T-helper 1 cell treated with Interleukin-12 subunit alpha and Interleukin-12 subunit beta and Interleukin-4 antibody, amounts not matched to agents 30 μg/mL and 1 μg/mL, for 36 hours (primary cell): ENCODE measurements around the gene LAMC3.

Experiments
- H3K27ac Mint-ChIP-seq: one replicate; pipeline ENCODE4 v1.8.0; 2021; ENCODE audit warnings: mild to moderate bottlenecking, mixed read lengths
- H3K27me3 Mint-ChIP-seq: one replicate; pipeline ENCODE4 v1.8.0; 2021; ENCODE audit warnings: low read depth, mixed read lengths
- H3K36me3 Mint-ChIP-seq: one replicate; pipeline ENCODE4 v1.8.0; 2021; ENCODE audit warnings: low read depth, mixed read lengths
- H3K4me1 Mint-ChIP-seq: one replicate; pipeline ENCODE4 v1.8.0; 2021; ENCODE audit warnings: low read depth, mixed read lengths
- H3K4me3 Mint-ChIP-seq: one replicate; pipeline ENCODE4 v1.8.0; 2021; ENCODE audit warnings: mild to moderate bottlenecking, moderate library complexity, mixed read lengths
- H3K9me3 Mint-ChIP-seq: one replicate; pipeline ENCODE4 v1.8.0; 2021; ENCODE audit warnings: mixed read lengths

Gene LAMC3

DNA sequence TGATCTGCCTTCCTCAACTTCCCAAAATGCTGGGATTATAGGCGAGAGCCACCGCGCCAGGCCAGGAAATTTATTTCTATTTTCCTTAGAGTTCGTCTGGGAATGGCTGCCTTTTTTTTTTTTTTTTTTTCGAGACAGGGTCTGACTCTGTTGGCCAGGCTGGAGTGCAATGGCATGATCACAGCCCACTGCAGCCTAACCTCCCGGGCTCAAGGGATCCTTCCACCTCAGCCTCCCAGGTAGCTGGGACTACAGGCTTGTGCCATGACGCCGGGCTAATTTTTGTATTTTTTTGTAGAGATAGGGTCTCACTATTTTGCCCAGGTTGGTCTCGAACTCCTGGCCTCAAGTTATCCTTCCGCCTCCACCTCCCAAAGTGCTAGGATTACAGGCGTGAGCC is 888 bp upstream of the LAMC3 start:
- peaks cover 25% of the 10 kb centered on the region for H3K27me3 Mint-ChIP-seq
- H3K9me3 Mint-ChIP-seq = no peaks in the 10 kb centered on the region
- no peaks in the 10 kb centered on the region for H3K36me3 Mint-ChIP-seq
- no peak overlapping the region for H3K4me3 Mint-ChIP-seq
- no peak overlapping the region for H3K27ac Mint-ChIP-seq
- H3K4me1 Mint-ChIP-seq = no peaks in the 10 kb centered on the region

DNA sequence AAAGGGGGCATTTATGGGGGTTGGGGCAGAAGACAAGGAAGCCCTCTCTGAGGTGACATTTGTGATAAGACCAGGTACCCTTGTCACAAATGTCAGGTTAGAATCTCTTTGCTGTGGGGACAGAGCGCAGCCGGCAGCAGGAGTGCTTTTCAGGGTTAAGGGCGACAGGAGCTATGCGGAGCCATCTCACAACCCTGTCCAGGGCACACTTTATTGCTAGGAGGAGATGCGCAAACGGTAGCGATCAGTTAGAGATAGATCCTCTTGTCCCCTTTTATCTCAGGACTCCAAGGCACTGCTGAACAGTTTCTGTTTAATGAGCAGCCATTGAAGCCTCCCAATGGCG is 438 bp upstream of the LAMC3 start:
- Mint-ChIP-seq H3K27me3 (peaks cover 25% of the 10 kb centered on the region), H3K4me3 (no peak overlapping the region), H3K9me3 (no peaks in the 10 kb centered on the region), H3K4me1 (no peaks in the 10 kb centered on the region), H3K27ac (no peak overlapping the region), H3K36me3 (no peaks in the 10 kb centered on the region)

DNA sequence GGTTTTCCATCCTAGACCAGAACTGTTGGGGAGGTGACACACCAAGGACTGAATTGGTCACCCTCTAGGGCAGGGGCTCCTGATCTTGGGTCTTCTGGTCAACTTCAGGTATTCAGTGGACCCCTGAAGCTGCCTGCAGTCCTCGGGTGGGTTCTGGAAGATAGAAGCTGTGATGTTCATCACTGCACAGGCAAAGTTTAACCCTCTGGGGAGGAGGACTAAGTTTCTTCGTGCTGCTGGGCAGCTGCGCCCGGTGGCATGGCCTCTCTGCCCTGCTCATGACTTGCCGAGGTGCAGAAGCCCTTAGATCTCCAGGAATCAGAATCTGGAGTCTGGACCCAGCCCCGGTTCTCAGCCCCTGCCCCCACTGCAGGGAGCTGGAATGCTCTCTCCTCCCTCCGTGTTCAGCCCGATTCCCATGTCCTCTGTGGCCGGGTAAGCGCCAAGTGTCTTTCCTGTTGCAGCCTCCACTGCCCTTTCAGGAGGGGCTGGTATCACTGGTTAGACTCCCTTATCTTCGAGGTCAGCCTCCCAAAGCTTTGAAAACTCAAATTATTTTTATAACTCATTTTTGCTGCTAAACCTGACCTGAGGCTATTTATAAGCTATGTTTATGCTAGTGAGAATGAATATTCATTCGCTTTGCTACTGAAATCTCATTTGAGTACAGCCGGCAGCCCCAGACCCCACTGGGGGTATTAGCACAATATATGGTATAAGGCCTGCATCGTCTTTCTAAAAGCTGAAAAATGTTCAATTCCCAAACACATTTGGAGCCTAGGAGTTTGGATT is 1.7 kb downstream of the LAMC3 start:
- Mint-ChIP-seq H3K27ac (no peak overlapping the region), H3K27me3 (peaks cover 25% of the 10 kb centered on the region), H3K36me3 (no peaks in the 10 kb centered on the region), H3K9me3 (no peaks in the 10 kb centered on the region), H3K4me3 (no peak overlapping the region), H3K4me1 (no peaks in the 10 kb centered on the region)

DNA sequence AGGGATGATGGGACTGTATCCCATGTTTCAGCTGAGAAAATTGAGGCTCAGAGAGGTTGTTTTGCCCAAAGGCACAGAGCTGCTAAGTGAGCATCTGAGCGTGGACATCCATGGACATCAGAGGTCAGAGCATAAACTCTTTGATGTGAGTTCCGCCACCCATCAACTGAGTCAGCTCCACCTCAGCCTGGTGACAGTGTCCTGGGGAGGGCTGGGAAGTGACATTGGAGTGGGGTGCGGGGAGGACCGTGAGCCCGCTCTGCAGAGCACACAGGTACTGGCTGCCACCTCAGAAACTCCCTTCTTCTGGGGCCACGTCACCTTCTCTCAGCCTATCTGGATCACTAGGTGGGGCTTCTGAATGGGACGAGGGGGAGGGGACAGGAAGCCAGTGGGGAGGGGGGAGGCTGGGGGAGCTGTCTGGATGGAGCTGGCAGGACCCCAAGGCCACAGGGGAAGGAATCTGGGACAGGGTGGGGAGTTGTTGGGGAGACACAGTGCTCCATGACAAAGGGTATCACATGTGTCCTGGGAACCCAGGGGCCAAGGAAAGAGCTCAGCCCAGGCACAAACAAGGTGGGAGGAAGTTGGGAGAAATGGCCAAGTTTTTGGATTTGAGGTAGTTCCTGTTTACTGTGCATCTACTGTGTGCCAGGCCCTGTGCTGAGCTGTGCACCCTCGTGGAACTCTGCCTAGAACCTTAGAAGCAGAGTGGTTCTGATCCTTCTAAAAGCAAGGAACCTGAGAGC is 2.5 kb downstream of the LAMC3 start:
- H3K9me3 Mint-ChIP-seq = no peaks in the 10 kb centered on the region

DNA sequence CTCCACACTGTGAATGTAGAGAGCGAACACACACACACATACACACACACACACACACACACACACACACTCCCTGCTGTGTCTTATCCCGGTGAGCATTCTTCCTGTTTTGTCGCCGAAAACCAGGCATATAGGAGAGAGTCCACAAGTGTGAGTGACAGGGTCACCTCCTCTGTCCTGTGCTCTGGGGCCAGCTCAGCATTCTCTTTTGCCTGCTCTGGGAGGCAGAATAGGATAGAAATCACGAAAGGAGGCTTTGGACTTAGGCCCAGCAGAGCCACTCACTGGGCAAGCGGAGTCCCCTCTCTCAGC is 3.0 kb downstream of the LAMC3 start:
- no peak overlapping the region for H3K27ac Mint-ChIP-seq
- H3K36me3 Mint-ChIP-seq = no peaks in the 10 kb centered on the region
- H3K4me1 Mint-ChIP-seq = no peaks in the 10 kb centered on the region
- H3K9me3 Mint-ChIP-seq = no peaks in the 10 kb centered on the region
- no peak overlapping the region for H3K4me3 Mint-ChIP-seq
- H3K27me3 Mint-ChIP-seq = peaks cover 25% of the 10 kb centered on the region

More for the DNA sequence above, 2.5 kb downstream of the LAMC3 start:
- Mint-ChIP-seq H3K4me1 (no peaks in the 10 kb centered on the region), H3K27me3 (peaks cover 25% of the 10 kb centered on the region), H3K4me3 (no peak overlapping the region), H3K27ac (no peak overlapping the region), H3K36me3 (no peaks in the 10 kb centered on the region)

DNA sequence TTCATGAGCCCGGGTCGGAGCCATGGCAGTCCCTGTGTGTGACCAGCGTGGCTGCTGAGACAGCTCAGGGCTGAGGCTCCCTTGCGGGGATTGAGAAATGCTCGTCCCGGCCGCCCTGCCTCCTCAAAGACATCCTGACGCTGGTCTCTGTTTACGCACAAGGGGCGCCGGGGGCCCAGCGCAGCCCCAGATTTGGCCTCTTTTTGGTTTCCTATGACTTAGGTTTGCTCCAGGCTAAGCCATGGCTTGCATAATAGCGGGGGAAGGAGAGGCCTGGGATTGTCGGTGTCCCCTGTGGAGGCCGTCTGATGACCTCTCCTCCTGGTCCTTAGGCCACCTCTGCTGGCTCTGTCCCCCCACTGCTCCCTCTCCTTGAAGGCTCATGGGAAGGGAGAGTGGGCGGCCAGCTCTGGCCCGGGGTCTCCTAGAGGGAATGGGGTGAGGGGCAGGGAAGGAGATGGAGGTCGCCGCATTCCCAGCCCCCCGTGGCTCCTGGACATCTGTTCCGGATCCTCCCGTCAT is 3.5 kb downstream of the LAMC3 start:
- peaks cover 25% of the 10 kb centered on the region for H3K27me3 Mint-ChIP-seq

DNA sequence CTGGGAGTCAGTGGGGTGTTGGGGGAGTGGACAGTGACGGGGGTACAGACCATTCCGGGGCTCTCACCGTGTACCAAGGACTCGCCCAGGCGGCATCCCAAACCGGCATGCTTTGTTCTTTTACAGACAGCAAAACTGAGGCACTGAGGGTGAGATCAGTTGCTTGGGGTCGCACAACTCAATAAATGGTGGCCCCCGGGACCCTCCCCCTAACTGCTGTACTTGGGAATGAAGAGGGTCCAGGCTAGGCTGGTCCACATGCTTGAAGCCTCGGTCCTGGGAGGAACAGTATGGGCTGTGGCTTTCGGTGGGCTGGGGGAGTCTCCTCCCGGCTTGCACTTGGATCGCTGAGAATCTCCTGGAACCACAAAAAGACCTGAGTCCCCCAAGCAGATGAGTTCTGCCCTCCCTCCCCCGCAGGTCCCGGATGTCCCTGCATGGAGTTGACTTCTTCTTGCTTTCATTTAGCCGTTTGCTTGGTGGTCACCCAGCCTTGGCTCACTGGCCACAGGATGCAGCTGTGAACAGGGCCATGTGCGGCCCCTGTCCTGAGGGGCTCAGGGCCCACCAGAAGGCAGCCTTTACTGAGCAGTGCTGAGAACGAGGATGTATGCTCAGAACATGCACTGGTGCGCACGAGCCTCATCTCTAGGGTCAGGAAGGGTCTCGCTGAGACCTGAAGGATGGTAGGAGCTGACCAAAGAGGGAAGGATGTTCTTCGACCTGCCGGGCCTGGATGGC is 4.2 kb downstream of the LAMC3 start:
- Mint-ChIP-seq H3K36me3 (no peaks in the 10 kb centered on the region), H3K27ac (no peak overlapping the region), H3K9me3 (no peaks in the 10 kb centered on the region), H3K4me1 (no peaks in the 10 kb centered on the region), H3K27me3 (peaks cover 21% of the 10 kb centered on the region), H3K4me3 (no peak overlapping the region)

More for the DNA sequence above, 3.5 kb downstream of the LAMC3 start:
- Mint-ChIP-seq H3K27ac (no peak overlapping the region), H3K9me3 (no peaks in the 10 kb centered on the region), H3K36me3 (no peaks in the 10 kb centered on the region), H3K4me1 (no peaks in the 10 kb centered on the region), H3K4me3 (no peak overlapping the region)

DNA sequence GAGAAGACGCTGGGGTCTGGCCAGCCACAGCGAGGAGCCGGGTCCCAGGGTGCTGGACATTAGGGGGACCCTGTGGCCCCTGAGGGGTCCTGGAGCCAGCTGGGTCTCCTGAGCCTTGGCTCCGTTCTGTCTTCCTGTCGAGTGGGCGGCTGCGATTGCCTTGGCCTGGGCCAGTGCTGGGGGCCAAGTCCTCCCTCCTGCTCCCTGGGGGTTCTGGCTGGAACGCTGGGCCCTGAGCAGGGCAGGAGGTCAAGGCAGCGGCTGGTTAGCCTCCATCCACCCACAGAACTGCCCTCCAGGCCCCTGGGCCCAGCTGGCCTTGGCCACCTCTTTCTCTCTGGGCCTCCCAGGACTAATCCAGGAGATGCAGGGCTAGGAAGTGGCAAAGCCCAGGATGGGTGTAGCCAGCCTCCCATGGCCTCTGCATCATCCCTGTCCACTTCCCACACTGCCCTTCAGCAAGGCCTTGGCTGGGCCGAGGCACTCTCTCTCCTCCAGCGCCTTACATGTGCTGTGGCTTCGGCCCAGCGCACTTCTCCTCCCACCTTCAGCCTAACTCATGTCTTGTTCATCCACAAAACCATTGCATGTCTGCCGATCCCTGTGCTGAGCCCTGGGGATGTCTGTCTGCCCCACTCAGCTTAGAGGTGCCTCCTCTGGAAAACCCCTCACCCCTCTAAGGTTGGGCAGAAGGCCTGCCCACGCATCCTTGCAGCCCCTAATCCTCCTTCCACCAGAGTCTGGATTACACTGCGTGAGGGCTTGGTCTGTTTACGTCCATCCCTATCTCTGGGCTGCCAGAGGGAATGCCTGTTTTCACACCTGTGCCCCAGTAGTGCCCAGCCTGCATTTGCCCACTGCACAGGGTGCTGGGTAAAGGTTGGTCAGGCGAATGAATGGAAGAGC is 5.0 kb downstream of the LAMC3 start:
- Mint-ChIP-seq H3K27ac (no peak overlapping the region), H3K4me3 (no peak overlapping the region), H3K9me3 (no peaks in the 10 kb centered on the region), H3K36me3 (no peaks in the 10 kb centered on the region), H3K4me1 (no peaks in the 10 kb centered on the region), H3K27me3 (peaks cover 16% of the 10 kb centered on the region)

DNA sequence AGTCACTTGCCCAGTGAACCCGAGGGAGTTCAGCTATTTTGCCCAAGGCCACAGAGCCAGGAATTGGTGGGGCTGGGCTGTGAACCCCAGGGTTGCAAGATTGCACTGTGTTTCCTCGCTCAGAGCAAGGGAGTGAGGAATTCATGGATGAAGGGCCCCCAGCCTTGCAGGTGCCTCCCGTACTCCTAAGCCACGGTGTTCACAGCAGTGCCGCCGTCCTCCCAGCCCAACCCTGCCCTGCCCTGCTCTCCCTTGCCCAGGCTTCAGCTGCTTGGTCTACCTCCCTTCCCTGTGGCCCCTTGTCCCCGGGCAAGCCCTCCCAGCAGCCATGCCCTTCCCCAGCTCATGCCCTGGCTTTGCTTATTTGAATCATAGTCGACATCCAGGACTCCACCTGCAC is 6.1 kb downstream of the LAMC3 start:
- Mint-ChIP-seq H3K27me3 (peaks cover 13% of the 10 kb centered on the region), H3K36me3 (no peaks in the 10 kb centered on the region), H3K4me3 (no peak overlapping the region), H3K4me1 (no peaks in the 10 kb centered on the region), H3K9me3 (no peaks in the 10 kb centered on the region), H3K27ac (no peak overlapping the region)

DNA sequence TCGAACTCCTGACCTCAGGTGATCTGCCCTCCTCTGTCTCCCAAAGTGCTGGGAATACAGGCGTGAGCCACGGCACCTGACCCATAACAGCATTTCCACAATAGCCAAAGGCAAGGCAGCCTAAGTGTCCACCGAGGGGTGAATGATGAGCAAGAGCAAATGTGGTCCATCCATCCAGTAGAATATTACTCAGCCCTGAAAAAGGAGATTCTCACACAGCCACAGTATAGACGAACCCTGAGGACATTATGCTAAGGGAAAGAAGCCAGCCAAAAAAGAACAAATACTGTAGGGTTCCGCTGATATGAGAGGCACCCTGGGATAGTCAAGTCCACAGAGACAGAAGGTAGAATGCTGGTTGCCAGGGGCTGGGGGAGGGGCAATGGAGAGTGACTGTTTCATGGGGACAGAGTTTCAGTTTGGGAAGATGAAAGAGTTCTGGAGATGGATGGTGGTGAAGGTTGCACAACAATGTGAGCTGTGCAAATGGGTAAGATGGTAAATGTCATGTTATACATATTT is 7.0 kb downstream of the LAMC3 start:
- H3K36me3 Mint-ChIP-seq = no peaks in the 10 kb centered on the region
- H3K27me3 Mint-ChIP-seq = peaks cover 5% of the 10 kb centered on the region
- H3K9me3 Mint-ChIP-seq = no peaks in the 10 kb centered on the region
- no peak overlapping the region for H3K27ac Mint-ChIP-seq
- no peaks in the 10 kb centered on the region for H3K4me1 Mint-ChIP-seq
- H3K4me3 Mint-ChIP-seq = no peak overlapping the region

DNA sequence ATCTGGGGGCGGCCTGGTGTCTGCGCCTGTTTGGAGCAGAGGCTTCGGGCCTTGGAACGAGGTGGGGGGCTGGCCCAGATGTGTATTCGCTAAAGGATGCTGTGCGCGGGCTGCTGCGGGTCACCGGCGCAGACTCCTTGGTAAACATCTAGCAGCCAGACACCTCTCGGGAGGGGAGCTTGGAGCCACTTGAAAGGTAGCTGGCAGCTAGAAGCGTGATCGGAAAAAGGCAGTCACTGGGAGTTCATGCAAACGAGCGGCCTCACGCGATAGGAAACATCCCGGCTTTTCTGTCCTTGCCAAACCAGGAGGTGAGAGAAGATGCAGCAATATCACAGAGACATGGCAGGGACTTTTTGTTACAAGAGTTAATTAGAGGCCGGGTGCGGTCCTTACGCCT is 8.1 kb downstream of the LAMC3 start:
- H3K27me3 Mint-ChIP-seq = no peaks in the 10 kb centered on the region
- H3K4me1 Mint-ChIP-seq = no peaks in the 10 kb centered on the region
- no peak overlapping the region for H3K27ac Mint-ChIP-seq
- no peak overlapping the region for H3K4me3 Mint-ChIP-seq
- H3K36me3 Mint-ChIP-seq = no peaks in the 10 kb centered on the region
- H3K9me3 Mint-ChIP-seq = no peaks in the 10 kb centered on the region

DNA sequence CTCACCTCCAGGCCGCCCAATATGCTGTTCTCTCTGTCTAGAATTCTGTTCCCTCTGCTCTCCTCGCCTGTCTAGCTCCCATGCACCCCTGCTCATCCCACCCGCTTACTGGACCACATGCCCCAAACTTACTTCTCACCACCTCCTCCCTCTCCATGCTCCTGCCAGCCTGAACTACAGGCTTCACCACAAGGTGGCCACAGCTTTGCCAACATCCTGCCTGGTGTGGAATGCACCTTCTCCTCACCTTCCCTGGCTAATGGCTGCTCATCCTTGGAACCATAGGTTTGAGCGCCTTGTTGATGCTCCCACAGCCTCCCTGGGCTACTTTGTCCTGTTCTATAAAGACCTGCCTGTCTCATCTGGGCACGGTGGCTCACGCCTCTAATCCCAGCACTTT is 9.6 kb downstream of the LAMC3 start:
- Mint-ChIP-seq H3K4me3 (no peak overlapping the region), H3K36me3 (no peaks in the 10 kb centered on the region), H3K9me3 (no peaks in the 10 kb centered on the region), H3K27ac (no peak overlapping the region), H3K27me3 (no peaks in the 10 kb centered on the region), H3K4me1 (no peaks in the 10 kb centered on the region)

DNA sequence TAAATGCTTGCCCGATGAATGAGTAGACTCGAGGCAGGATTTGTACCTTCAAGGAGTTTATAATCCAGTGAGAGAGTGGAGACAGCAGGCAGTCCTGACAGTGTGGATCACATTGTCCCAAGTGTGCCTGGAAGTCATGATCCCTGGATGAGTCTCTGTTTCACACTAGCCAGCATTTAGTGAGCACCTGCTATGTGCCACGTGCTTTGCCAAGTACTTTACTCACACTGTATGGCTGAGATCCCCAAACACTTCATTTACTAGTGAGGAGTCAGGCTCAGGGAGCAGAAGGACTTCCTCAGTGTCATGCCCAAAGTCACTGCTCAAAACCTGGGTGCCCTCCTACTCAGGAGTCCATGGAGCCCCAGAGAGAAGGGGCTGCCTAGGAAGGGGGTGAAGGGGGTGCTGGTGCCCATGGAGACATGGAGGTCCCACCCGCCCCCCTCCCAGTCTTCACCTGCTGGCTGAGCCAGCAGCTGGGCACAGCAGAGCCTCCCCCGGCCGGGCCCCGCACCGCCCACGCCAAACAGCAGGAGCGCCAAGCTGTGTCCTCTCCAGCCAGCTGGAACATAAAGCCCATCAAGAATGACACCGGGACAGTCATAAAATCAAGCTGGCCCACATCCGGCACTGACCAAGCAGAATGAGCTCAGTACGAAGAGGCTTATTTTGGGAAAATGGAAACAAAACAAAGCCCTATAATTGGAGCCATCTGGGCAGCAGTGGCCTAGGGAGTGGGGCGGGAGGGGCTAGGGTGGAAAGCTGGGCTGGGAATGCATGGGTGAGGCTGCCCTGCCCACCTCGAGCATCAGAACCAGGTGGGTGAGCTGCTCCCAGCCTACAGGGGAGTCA is 10.6 kb downstream of the LAMC3 start:
- Mint-ChIP-seq H3K4me1 (no peaks in the 10 kb centered on the region), H3K27ac (no peak overlapping the region), H3K27me3 (no peaks in the 10 kb centered on the region), H3K4me3 (no peak overlapping the region), H3K9me3 (no peaks in the 10 kb centered on the region), H3K36me3 (no peaks in the 10 kb centered on the region)
